DOHH2 (cell line): ENCODE data around the gene MICAL3.

ENCODE experiments used
- H3F3A ChIP-seq: fragments of 200-600 bp; sonication (generic), shearing (Covaris generic); 2 replicates; pipeline ENCODE4 v1.6.0; 2016; ENCODE audit warnings: antibody characterized with exemption, mild to moderate bottlenecking; ENCODE audit not compliant: control insufficient read depth, insufficient read depth
- H3K27ac ChIP-seq: fragments of 200-600 bp; sonication (generic); 2 replicates; pipeline ENCODE4 v1.5.1; 2014; ENCODE audit warnings: low read depth, mild to moderate bottlenecking, low read length, moderate library complexity
- H3K27me3 ChIP-seq: fragments of 200-600 bp; sonication (generic); 2 replicates; pipeline ENCODE4 v1.6.1; 2014; ENCODE audit warnings: mild to moderate bottlenecking, low read length, mixed read lengths; ENCODE audit not compliant: control insufficient read depth
- H3K36me3 ChIP-seq: fragments of 200-600 bp; sonication (generic); 2 replicates; pipeline ENCODE4 v1.6.1; 2014; ENCODE audit warnings: mild to moderate bottlenecking, low read length, moderate library complexity, mixed read lengths; ENCODE audit not compliant: control insufficient read depth
- H3K4me1 ChIP-seq: fragments of 200-600 bp; sonication (generic); 2 replicates; pipeline ENCODE4 v1.6.1; 2014; ENCODE audit warnings: mild to moderate bottlenecking, low read length, mixed read lengths; ENCODE audit not compliant: control insufficient read depth
- H3K4me2 ChIP-seq: fragments of 200-600 bp; sonication (generic); 2 replicates; pipeline ENCODE4 v1.6.0; 2014; ENCODE audit warnings: mild to moderate bottlenecking, low read length, moderate library complexity
- H3K4me3 ChIP-seq: fragments of 200-600 bp; sonication (generic); 2 replicates; pipeline ENCODE4 v1.5.1; 2014; ENCODE audit warnings: mild to moderate bottlenecking, low read length, mixed read lengths
- H3K79me2 ChIP-seq: fragments of 200-600 bp; sonication (generic); 2 replicates; pipeline ENCODE4 v1.6.1; 2014; ENCODE audit warnings: mild to moderate bottlenecking, low read length, mixed read lengths; ENCODE audit not compliant: control insufficient read depth
- H3K9me2 ChIP-seq: fragments of 200-600 bp; sonication (generic); replicated peaks from 2 replicates; pipeline ENCODE4 v1.6.1; 2014; ENCODE audit warnings: mild to moderate bottlenecking, low read length, mixed read lengths; ENCODE audit not compliant: control insufficient read depth
- H3K9me3 ChIP-seq: fragments of 200-600 bp; sonication (generic); 2 replicates; pipeline ENCODE4 v1.6.1; 2014; ENCODE audit warnings: antibody characterized with exemption, low read length, mixed read lengths; ENCODE audit not compliant: control insufficient read depth, insufficient read depth
- H4K20me1 ChIP-seq: fragments of 200-600 bp; sonication (generic); 2 replicates; pipeline ENCODE4 v1.6.0; 2014; ENCODE audit warnings: low read depth, mild to moderate bottlenecking, antibody characterized with exemption, low read length, moderate library complexity; ENCODE audit not compliant: control insufficient read depth, insufficient read depth
- EZH2phosphoT487 ChIP-seq: fragments of 200-600 bp; sonication (generic); IDR thresholded peaks from 2 replicates; pipeline ENCODE4 v1.6.1; 2017; ENCODE audit warnings: borderline replicate concordance, mild to moderate bottlenecking, antibody characterized with exemption, low read length, moderate library complexity, mixed read lengths
- TF ChIP-seq, protein P1 (sequence below): fragments of 200-600 bp; sonication (generic); IDR thresholded peaks from one replicate; pipeline ENCODE4 v1.5.1; 2014; ENCODE audit warnings: antibody characterized with exemption, mild to moderate bottlenecking, low read depth, low read length; ENCODE audit not compliant: poor library complexity, severe bottlenecking

The MICAL3 gene

DNA sequence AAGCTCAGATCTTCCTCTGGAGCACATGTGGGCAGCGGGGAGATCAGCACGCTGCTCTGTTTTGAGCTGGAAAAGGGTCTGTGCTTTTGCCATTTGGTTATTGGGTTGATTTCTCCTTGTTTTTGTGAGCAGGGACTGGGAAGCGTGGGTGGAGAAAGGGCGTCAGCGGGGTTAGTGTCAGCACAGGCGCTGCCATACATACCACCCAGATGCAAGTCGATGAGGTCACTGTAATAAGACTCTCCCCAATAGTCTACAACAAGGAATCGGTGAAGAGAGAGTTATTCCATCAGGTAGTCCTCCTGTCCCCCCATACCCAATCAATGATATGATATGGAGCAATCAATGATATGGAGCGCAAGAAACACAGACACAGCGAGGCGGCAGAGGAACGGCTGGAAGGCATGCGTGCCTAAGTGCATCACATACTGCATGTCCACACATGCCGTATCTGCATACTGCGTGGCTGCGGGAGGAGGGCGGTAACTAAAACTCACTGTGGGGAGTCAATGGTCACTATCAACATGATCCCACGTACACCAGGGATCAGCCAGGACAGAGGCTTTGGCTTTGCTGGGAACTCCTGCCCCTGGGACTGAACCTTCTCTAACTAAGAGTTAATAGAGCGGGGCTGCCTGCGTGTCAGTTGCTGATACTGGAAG, 220.6 kb downstream of the MICAL3 start:
- Histone ChIP-seq H3K4me2 (no peak overlapping the region), H3K4me3 (no peak overlapping the region), H3K9me3 (no peaks in the 10 kb centered on the region), H3K9me2 (no peaks in the 10 kb centered on the region), H3K79me2 (no peaks in the 10 kb centered on the region), H3K27ac (no peak overlapping the region), H3K36me3 (peaks cover 17% of the 10 kb centered on the region; the same call in 1 of the 2 replicates), H3K27me3 (no peaks in the 10 kb centered on the region), H3F3A (peaks cover 9% of the 10 kb centered on the region), H3K4me1 (peaks cover 34% of the 10 kb centered on the region), H4K20me1 (no peaks in the 10 kb centered on the region)
- TF ChIP-seq, protein P1, sequence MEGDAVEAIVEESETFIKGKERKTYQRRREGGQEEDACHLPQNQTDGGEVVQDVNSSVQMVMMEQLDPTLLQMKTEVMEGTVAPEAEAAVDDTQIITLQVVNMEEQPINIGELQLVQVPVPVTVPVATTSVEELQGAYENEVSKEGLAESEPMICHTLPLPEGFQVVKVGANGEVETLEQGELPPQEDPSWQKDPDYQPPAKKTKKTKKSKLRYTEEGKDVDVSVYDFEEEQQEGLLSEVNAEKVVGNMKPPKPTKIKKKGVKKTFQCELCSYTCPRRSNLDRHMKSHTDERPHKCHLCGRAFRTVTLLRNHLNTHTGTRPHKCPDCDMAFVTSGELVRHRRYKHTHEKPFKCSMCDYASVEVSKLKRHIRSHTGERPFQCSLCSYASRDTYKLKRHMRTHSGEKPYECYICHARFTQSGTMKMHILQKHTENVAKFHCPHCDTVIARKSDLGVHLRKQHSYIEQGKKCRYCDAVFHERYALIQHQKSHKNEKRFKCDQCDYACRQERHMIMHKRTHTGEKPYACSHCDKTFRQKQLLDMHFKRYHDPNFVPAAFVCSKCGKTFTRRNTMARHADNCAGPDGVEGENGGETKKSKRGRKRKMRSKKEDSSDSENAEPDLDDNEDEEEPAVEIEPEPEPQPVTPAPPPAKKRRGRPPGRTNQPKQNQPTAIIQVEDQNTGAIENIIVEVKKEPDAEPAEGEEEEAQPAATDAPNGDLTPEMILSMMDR, result no peak
- no peak for TF ChIP-seq EZH2phosphoT487

DNA sequence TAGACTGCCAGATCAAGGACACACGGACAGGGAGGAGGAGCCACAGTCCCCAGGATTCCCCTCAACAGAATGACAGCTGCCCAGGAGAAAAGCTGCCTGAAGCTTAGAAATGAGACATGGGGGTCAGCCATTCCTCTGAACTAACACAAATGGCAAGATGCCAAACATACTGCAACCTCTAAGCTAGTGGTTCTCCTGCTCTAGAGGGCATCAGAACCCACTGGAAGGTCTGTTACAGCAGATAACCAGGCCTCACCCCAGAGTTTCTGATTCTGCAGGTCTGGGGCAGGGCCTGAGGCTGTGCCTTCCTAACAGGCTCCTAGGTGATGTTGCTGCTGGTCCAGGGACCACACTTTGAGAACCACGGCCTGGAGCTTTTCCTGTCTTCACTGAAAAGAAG, 221.5 kb downstream of the MICAL3 start:
- Histone ChIP-seq H3K9me3 (no peaks in the 10 kb centered on the region), H3K4me2 (no peak overlapping the region), H3K36me3 (peaks cover 13% of the 10 kb centered on the region; the same call in 1 of the 2 replicates), H4K20me1 (no peaks in the 10 kb centered on the region), H3K4me1 (peaks cover 40% of the 10 kb centered on the region), H3K79me2 (no peaks in the 10 kb centered on the region), H3K27ac (no peak overlapping the region), H3K4me3 (no peak overlapping the region), H3K9me2 (no peaks in the 10 kb centered on the region), H3F3A (peaks cover 9% of the 10 kb centered on the region), H3K27me3 (no peaks in the 10 kb centered on the region)
- TF ChIP-seq EZH2phosphoT487, result no peak
- TF ChIP-seq, protein P1, result no peak

DNA sequence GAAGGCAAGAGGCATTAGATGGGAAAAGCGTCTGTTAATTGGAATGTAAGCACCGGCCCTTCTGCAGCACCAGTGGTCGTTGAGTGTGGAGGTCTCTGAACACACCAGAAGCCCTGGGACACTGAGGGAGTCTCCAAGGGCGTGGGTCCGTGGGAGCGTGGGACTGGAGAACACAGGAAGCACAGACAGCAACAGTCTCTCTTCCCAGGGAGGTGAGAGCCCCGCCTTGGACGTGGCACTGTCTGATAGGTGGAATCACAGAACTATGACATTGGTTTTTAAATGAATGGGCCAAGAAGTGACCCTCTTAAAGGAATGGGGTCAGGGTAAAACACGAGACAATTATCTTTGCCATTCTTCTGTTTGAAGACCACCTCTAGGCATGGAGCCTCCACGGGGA, 221.9 kb downstream of the MICAL3 start:
- no peaks in the 10 kb centered on the region for H3K9me2 ChIP-seq
- TF ChIP-seq EZH2phosphoT487, result no peak
- TF ChIP-seq, protein P1, result no peak
- H3K27ac ChIP-seq, result no peak overlapping the region
- no peaks in the 10 kb centered on the region for H3K79me2 ChIP-seq
- H3K36me3 ChIP-seq, result peaks cover 9% of the 10 kb centered on the region; the same call in 1 of the 2 replicates
- no peak overlapping the region for H3K4me3 ChIP-seq
- peaks cover 9% of the 10 kb centered on the region for H3F3A ChIP-seq
- H4K20me1 ChIP-seq, result no peaks in the 10 kb centered on the region
- no peaks in the 10 kb centered on the region for H3K9me3 ChIP-seq
- H3K27me3 ChIP-seq, result no peaks in the 10 kb centered on the region
- H3K4me1 ChIP-seq, result peaks cover 44% of the 10 kb centered on the region
- H3K4me2 ChIP-seq, result no peak overlapping the region
